ENCODE data around the gene MEGF9. TPM values are rescaled to one million over a fixed set of nuclear protein-coding genes. Genes with fewer than 3 reads are reported as not detected.

MEGF9 gene
- total and polyA plus RNA-seq, 2 of the 13 experiments (the other 11 are each of a cell fraction or from before 2014, with no cell fraction given), result 3.1 to 3.3 TPM

DNA sequence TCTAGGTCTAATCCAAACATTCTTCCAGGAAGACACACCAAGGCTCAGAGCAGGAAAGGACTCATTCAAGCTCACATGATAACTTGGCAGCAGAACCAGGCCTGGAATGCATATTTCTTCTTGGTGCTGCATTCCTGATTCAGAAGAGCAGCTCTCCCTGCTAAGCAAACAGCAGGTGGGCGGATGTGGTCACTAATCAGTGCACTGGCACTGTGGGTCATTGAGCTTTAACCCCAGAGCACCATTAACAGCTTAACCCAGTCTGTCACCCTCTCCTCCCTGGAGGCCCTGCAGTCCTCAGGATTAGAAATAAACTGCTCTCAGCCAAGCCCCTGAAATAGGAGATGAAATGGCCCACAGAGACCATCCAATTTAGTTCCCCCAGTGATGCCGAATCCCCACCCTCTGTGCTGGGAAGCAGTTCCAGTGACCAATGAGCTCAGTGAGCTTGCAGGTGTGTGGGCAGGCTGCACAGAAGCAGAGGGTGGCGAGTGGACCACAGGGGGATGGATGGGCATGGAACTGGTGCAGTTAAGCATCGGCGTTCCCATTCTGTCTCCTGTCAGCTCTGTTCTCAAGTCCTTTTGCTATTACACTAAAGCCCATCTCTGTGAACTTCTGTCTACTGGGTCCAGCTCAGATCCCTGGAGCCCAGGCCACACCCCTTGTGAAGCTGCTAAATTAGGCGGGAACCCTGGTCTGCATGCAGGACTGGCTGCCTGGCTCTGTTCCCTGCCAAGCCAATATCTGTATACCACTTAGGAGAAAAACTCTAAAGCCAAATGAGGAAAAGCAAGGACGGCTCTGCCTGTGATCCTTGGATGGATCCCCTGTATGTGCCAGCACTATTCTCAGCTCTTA lies 16.6 kb upstream of the MEGF9 start (continued):
- TF ChIP-seq RARG (CRISPR knock-in tag; IDR thresholded peaks at IDR 0.05; ENCODE audit: low read depth) (no peak), ZNF10 (CRISPR knock-in tag; IDR thresholded peaks at IDR 0.05; ENCODE audit: borderline replicate concordance, low read depth) (no peak), RXRA (CRISPR knock-in tag; IDR thresholded peaks at IDR 0.05) (peak; percentile 96), ZFP36L2 (CRISPR knock-in tag; IDR thresholded peaks at IDR 0.05) (no peak), ZNF552 (CRISPR knock-in tag; IDR thresholded peaks at IDR 0.05; ENCODE audit: borderline replicate concordance) (no peak), ZNF44 (CRISPR knock-in tag; IDR thresholded peaks at IDR 0.05) (no peak), YEATS4 (CRISPR knock-in tag; IDR thresholded peaks at IDR 0.05; ENCODE audit: borderline replicate concordance) (peak; percentile 36; the same call in 1 of the 2 replicates), NFE2L2 (IDR thresholded peaks at IDR 0.05; ENCODE audit: low read length) (no peak), NKX3-1 (CRISPR knock-in tag; IDR thresholded peaks at IDR 0.05) (no peak)
- TF ChIP-seq, protein P1, sequence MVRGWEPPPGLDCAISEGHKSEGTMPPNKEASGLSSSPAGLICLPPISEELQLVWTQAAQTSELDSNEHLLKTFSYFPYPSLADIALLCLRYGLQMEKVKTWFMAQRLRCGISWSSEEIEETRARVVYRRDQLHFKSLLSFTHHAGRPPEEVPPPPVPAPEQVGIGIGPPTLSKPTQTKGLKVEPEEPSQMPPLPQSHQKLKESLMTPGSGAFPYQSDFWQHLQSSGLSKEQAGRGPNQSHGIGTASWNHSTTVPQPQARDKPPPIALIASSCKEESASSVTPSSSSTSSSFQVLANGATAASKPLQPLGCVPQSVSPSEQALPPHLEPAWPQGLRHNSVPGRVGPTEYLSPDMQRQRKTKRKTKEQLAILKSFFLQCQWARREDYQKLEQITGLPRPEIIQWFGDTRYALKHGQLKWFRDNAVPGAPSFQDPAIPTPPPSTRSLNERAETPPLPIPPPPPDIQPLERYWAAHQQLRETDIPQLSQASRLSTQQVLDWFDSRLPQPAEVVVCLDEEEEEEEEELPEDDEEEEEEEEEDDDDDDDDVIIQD (CRISPR knock-in tag; IDR thresholded peaks at IDR 0.05; ENCODE audit: low read depth), result peak; percentile 51; the same call in 1 of the 2 replicates
- TF ChIP-seq, protein P2, sequence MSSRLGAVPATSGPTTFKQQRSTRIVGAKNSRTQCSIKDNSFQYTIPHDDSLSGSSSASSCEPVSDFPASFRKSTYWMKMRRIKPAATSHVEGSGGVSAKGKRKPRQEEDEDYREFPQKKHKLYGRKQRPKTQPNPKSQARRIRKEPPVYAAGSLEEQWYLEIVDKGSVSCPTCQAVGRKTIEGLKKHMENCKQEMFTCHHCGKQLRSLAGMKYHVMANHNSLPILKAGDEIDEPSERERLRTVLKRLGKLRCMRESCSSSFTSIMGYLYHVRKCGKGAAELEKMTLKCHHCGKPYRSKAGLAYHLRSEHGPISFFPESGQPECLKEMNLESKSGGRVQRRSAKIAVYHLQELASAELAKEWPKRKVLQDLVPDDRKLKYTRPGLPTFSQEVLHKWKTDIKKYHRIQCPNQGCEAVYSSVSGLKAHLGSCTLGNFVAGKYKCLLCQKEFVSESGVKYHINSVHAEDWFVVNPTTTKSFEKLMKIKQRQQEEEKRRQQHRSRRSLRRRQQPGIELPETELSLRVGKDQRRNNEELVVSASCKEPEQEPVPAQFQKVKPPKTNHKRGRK (CRISPR knock-in tag; IDR thresholded peaks at IDR 0.05), result no peak
- TF ChIP-seq, protein P3, sequence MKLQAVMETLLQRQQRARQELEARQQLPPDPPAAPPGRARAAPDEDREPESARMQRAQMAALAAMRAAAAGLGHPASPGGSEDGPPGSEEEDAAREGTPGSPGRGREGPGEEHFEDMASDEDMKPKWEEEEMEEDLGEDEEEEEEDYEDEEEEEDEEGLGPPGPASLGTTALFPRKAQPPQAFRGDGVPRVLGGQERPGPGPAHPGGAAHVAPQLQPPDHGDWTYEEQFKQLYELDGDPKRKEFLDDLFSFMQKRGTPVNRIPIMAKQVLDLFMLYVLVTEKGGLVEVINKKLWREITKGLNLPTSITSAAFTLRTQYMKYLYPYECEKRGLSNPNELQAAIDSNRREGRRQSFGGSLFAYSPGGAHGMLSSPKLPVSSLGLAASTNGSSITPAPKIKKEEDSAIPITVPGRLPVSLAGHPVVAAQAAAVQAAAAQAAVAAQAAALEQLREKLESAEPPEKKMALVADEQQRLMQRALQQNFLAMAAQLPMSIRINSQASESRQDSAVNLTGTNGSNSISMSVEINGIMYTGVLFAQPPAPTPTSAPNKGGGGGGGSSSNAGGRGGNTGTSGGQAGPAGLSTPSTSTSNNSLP (IDR thresholded peaks at IDR 0.05; ENCODE audit: low read depth, low read length), result peak; percentile 34; the same call in 1 of the 2 replicates
- TF ChIP-seq, protein P4, sequence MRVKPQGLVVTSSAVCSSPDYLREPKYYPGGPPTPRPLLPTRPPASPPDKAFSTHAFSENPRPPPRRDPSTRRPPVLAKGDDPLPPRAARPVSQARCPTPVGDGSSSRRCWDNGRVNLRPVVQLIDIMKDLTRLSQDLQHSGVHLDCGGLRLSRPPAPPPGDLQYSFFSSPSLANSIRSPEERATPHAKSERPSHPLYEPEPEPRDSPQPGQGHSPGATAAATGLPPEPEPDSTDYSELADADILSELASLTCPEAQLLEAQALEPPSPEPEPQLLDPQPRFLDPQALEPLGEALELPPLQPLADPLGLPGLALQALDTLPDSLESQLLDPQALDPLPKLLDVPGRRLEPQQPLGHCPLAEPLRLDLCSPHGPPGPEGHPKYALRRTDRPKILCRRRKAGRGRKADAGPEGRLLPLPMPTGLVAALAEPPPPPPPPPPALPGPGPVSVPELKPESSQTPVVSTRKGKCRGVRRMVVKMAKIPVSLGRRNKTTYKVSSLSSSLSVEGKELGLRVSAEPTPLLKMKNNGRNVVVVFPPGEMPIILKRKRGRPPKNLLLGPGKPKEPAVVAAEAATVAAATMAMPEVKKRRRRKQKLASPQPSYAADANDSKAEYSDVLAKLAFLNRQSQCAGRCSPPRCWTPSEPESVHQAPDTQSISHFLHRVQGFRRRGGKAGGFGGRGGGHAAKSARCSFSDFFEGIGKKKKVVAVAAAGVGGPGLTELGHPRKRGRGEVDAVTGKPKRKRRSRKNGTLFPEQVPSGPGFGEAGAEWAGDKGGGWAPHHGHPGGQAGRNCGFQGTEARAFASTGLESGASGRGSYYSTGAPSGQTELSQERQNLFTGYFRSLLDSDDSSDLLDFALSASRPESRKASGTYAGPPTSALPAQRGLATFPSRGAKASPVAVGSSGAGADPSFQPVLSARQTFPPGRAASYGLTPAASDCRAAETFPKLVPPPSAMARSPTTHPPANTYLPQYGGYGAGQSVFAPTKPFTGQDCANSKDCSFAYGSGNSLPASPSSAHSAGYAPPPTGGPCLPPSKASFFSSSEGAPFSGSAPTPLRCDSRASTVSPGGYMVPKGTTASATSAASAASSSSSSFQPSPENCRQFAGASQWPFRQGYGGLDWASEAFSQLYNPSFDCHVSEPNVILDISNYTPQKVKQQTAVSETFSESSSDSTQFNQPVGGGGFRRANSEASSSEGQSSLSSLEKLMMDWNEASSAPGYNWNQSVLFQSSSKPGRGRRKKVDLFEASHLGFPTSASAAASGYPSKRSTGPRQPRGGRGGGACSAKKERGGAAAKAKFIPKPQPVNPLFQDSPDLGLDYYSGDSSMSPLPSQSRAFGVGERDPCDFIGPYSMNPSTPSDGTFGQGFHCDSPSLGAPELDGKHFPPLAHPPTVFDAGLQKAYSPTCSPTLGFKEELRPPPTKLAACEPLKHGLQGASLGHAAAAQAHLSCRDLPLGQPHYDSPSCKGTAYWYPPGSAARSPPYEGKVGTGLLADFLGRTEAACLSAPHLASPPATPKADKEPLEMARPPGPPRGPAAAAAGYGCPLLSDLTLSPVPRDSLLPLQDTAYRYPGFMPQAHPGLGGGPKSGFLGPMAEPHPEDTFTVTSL (CRISPR knock-in tag; IDR thresholded peaks at IDR 0.05; ENCODE audit: borderline replicate concordance), result peak; percentile 71
- TF ChIP-seq, protein P5, sequence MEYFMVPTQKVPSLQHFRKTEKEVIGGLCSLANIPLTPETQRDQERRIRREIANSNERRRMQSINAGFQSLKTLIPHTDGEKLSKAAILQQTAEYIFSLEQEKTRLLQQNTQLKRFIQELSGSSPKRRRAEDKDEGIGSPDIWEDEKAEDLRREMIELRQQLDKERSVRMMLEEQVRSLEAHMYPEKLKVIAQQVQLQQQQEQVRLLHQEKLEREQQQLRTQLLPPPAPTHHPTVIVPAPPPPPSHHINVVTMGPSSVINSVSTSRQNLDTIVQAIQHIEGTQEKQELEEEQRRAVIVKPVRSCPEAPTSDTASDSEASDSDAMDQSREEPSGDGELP (IDR thresholded peaks at IDR 0.05; ENCODE audit: borderline replicate concordance, low read depth), result peak; percentile 83; the same call in 1 of the 2 replicates
- TF ChIP-seq, protein P6, sequence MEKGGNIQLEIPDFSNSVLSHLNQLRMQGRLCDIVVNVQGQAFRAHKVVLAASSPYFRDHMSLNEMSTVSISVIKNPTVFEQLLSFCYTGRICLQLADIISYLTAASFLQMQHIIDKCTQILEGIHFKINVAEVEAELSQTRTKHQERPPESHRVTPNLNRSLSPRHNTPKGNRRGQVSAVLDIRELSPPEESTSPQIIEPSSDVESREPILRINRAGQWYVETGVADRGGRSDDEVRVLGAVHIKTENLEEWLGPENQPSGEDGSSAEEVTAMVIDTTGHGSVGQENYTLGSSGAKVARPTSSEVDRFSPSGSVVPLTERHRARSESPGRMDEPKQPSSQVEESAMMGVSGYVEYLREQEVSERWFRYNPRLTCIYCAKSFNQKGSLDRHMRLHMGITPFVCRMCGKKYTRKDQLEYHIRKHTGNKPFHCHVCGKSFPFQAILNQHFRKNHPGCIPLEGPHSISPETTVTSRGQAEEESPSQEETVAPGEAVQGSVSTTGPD (CRISPR knock-in tag; IDR thresholded peaks at IDR 0.05), result no peak
